ENCODE results near the gene SHC2.

Gene SHC2

GRCh38 chr19:470701-471100 lies 9.9 kb upstream of the SHC2 start:
- TF ChIP-seq EZH2phosphoT487 (IDR thresholded peaks at IDR 0.05; ENCODE audit: borderline replicate concordance, low read length) (no peak), CTCF (IDR thresholded peaks at IDR 0.05; ENCODE audit: low read depth, low read length, poor library complexity, severe bottlenecking) (no peak)
- H3K4me2 ChIP-seq (ENCODE audit: low read length), result no peak overlapping the region

GRCh38 chr19:469833-470232 lies 9.0 kb upstream of the SHC2 start:
- no peaks in the 10 kb centered on the region for H3K79me2 ChIP-seq (ENCODE audit: control insufficient read depth, low read length)
- H3K27me3 ChIP-seq (ENCODE audit: control insufficient read depth, low read length), result no peaks in the 10 kb centered on the region

More at GRCh38 chr19:470701-471100, 9.9 kb upstream of the SHC2 start:
- Histone ChIP-seq H4K20me1 (ENCODE audit: control insufficient read depth, insufficient read depth, low read depth, low read length) (no peaks in the 10 kb centered on the region), H3K79me2 (ENCODE audit: control insufficient read depth, low read length) (no peaks in the 10 kb centered on the region), H3K36me3 (ENCODE audit: control insufficient read depth, low read length) (no peaks in the 10 kb centered on the region), H3K27me3 (ENCODE audit: control insufficient read depth, low read length) (no peaks in the 10 kb centered on the region), H3K9me2 (replicated peaks; ENCODE audit: control insufficient read depth, low read length) (no peaks in the 10 kb centered on the region), H3K9me3 (ENCODE audit: control insufficient read depth, insufficient read depth, low read length) (no peaks in the 10 kb centered on the region), H3F3A (ENCODE audit: control insufficient read depth, insufficient read depth) (no peaks in the 10 kb centered on the region), H3K27ac (ENCODE audit: low read depth, low read length) (no peak overlapping the region), H3K4me1 (ENCODE audit: control insufficient read depth, low read length) (no peaks in the 10 kb centered on the region), H3K4me3 (ENCODE audit: low read length) (no peak overlapping the region)

GRCh38 chr19:468587-469256 lies 7.9 kb upstream of the SHC2 start:
- H3K4me1 ChIP-seq (ENCODE audit: control insufficient read depth, low read length), result no peaks in the 10 kb centered on the region
- H3K4me2 ChIP-seq (ENCODE audit: low read length), result no peak overlapping the region
- no peaks in the 10 kb centered on the region for H3K79me2 ChIP-seq (ENCODE audit: control insufficient read depth, low read length)
- TF ChIP-seq EZH2phosphoT487 (IDR thresholded peaks at IDR 0.05; ENCODE audit: borderline replicate concordance, low read length) (no peak), CTCF (IDR thresholded peaks at IDR 0.05; ENCODE audit: low read depth, low read length, poor library complexity, severe bottlenecking) (no peak)
- no peak overlapping the region for H3K4me3 ChIP-seq (ENCODE audit: low read length)
- no peak overlapping the region for H3K27ac ChIP-seq (ENCODE audit: low read depth, low read length)
- H3K9me3 ChIP-seq (ENCODE audit: control insufficient read depth, insufficient read depth, low read length), result peaks cover 4% of the 10 kb centered on the region; the same call in 1 of the 2 replicates
- no peaks in the 10 kb centered on the region for H4K20me1 ChIP-seq (ENCODE audit: control insufficient read depth, insufficient read depth, low read depth, low read length)
- no peaks in the 10 kb centered on the region for H3K27me3 ChIP-seq (ENCODE audit: control insufficient read depth, low read length)
- H3F3A ChIP-seq (ENCODE audit: control insufficient read depth, insufficient read depth), result no peaks in the 10 kb centered on the region
- no peaks in the 10 kb centered on the region for H3K9me2 ChIP-seq (replicated peaks; ENCODE audit: control insufficient read depth, low read length)
- H3K36me3 ChIP-seq (ENCODE audit: control insufficient read depth, low read length), result no peaks in the 10 kb centered on the region

More at GRCh38 chr19:469833-470232, 9.0 kb upstream of the SHC2 start:
- TF ChIP-seq CTCF (IDR thresholded peaks at IDR 0.05; ENCODE audit: low read depth, low read length, poor library complexity, severe bottlenecking), result no peak
- TF ChIP-seq EZH2phosphoT487 (IDR thresholded peaks at IDR 0.05; ENCODE audit: borderline replicate concordance, low read length), result no peak
- H3K27ac ChIP-seq (ENCODE audit: low read depth, low read length), result no peak overlapping the region
- H3K4me2 ChIP-seq (ENCODE audit: low read length), result no peak overlapping the region
- no peaks in the 10 kb centered on the region for H3F3A ChIP-seq (ENCODE audit: control insufficient read depth, insufficient read depth)
- no peak overlapping the region for H3K4me3 ChIP-seq (ENCODE audit: low read length)
- H3K4me1 ChIP-seq (ENCODE audit: control insufficient read depth, low read length), result no peaks in the 10 kb centered on the region
- H4K20me1 ChIP-seq (ENCODE audit: control insufficient read depth, insufficient read depth, low read depth, low read length), result no peaks in the 10 kb centered on the region
- H3K9me2 ChIP-seq (replicated peaks; ENCODE audit: control insufficient read depth, low read length), result no peaks in the 10 kb centered on the region
- H3K9me3 ChIP-seq (ENCODE audit: control insufficient read depth, insufficient read depth, low read length), result no peaks in the 10 kb centered on the region
- no peaks in the 10 kb centered on the region for H3K36me3 ChIP-seq (ENCODE audit: control insufficient read depth, low read length)
